Adipocyte (in vitro differentiated cells): ENCODE measurements around the gene CCDC50.

ENCODE experiments used
- DNase-seq: peaks from one replicate; pipeline ENCODE4 v3.0.0-alpha.2; 2015; ENCODE audit warnings: low read depth
- H3K27me3 ChIP-seq: replicated peaks from 2 replicates; pipeline ENCODE4 v1.7.0; 2013; ENCODE audit warnings: mild to moderate bottlenecking, low read length, moderate library complexity; ENCODE audit not compliant: control insufficient read depth, insufficient read depth
- H3K36me3 ChIP-seq: 2 replicates; pipeline ENCODE4 v1.7.0; 2013; ENCODE audit warnings: low read length, mild to moderate bottlenecking, moderate library complexity; ENCODE audit not compliant: control insufficient read depth, insufficient read depth, severe bottlenecking
- H3K4me1 ChIP-seq: 2 replicates; pipeline ENCODE4 v1.7.0; 2013; ENCODE audit warnings: mild to moderate bottlenecking, low read length, moderate library complexity; ENCODE audit not compliant: control insufficient read depth, insufficient read depth
- H3K4me3 ChIP-seq: 2 replicates; pipeline ENCODE4 v1.7.0; 2013; ENCODE audit warnings: mild to moderate bottlenecking, low read length, moderate library complexity
- H3K9ac ChIP-seq: 2 replicates; pipeline ENCODE4 v1.7.0; 2013; ENCODE audit warnings: mild to moderate bottlenecking, low read length, moderate library complexity
- H3K9me3 ChIP-seq: 2 replicates; pipeline ENCODE4 v1.7.0; 2013; ENCODE audit warnings: mild to moderate bottlenecking, low read length, moderate library complexity; ENCODE audit not compliant: control insufficient read depth

CCDC50 gene

DNA sequence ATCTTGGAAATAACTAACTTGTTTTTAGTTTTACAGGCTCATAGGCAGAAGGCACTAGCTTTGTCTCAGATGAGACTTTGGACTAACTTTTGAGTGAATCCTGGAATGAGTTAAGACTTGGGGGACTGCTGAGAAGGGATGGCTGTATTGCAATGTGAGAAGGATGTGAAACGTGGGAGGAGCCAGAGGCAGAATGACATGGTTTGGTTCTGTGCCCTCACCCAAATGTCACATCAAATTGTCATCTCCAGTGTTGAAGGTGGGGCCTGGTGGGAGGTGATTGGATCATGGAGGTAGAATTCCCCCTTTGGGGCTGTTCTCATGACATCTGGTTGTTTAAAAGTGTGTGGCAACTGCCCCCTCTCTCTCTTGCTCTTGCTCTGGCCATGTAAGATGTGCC lies 28.8 kb upstream of the CCDC50 start:
- H3K9ac ChIP-seq: no peak overlapping the region
- peaks cover 6% of the 10 kb centered on the region for H3K4me1 ChIP-seq
- H3K36me3 ChIP-seq: no peaks in the 10 kb centered on the region
- no peaks in the 10 kb centered on the region for H3K27me3 ChIP-seq
- no peak overlapping the region for H3K4me3 ChIP-seq
- DNase-seq: no peak
- H3K9me3 ChIP-seq: no peaks in the 10 kb centered on the region

DNA sequence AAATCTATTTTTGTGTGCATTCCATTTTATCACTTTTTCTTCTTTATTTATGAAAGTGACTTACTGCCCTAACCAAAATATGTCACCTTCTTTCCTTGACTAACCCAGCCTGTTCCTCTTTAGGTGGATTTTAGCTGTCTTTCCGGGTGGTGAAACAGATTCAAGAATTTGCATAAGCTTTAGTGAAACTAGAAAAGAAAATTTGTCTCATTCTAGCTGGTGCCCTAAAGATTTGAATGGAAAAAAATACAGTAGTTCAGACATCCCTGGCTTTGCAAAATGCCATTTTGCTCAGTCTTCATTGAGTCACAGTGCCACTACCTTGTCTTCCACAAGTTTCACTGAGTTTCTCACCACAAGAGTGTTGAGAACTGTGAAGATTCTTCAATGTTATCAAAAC lies 28.2 kb upstream of the CCDC50 start:
- Histone ChIP-seq H3K9ac (no peak overlapping the region), H3K4me1 (peaks cover 6% of the 10 kb centered on the region), H3K36me3 (no peaks in the 10 kb centered on the region), H3K27me3 (no peaks in the 10 kb centered on the region), H3K9me3 (no peaks in the 10 kb centered on the region), H3K4me3 (no peak overlapping the region)
- no peak for DNase-seq

DNA sequence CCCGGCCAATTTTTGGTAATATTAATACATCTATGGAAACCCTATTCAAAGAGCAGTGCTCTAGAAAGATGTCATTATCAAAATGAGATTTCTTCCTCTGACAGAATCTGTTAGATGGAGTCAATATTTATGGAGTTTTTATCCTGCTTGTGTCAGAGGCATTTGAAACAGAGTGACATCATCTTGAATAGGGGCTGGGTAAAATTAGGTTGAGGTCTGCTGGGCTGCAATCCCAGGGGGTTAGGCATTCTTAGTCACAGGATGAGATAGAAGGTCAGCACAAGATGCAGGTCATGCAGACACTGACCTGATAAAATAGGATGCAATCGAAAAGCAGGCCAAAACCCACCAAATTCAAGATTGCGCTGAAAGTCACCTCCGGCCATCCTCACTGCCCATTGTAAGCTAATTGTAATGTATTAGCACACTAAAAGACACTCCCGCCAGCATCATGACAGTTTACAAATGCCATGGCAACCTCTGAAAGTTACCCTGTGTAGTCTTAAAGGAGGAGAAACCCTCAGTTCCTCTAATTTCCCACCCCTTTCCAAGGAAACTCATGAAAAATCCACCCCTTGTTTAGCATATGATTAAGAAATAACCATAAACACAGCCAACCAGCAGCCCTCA lies 27.3 kb upstream of the CCDC50 start:
- H3K9ac ChIP-seq: no peak overlapping the region
- no peak for DNase-seq
- no peaks in the 10 kb centered on the region for H3K36me3 ChIP-seq
- no peak overlapping the region for H3K4me3 ChIP-seq
- H3K4me1 ChIP-seq: peaks cover 4% of the 10 kb centered on the region
- no peaks in the 10 kb centered on the region for H3K9me3 ChIP-seq
- H3K27me3 ChIP-seq: no peaks in the 10 kb centered on the region

DNA sequence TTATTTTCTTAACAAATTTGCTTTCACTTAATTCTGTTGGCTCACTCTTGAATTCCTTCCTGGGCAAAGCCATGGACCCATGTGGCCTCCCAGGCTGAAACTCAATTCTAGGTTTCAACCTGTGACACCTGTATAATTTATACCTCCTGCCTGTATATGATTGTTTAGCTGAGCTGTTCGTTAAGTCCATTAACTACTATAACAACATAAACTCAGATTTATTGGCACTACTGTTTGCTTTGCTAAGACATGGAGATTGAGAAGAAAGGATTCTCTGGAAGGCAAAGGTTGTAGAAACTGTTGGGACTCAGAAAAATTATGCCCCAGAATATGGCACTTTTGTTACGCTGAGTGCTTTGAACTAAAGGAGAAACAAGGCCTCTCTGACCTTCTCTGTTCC lies 26.7 kb upstream of the CCDC50 start:
- Histone ChIP-seq H3K9ac (no peak overlapping the region), H3K9me3 (no peaks in the 10 kb centered on the region), H3K27me3 (no peaks in the 10 kb centered on the region), H3K4me1 (no peaks in the 10 kb centered on the region), H3K4me3 (no peak overlapping the region), H3K36me3 (no peaks in the 10 kb centered on the region)
- no peak for DNase-seq

DNA sequence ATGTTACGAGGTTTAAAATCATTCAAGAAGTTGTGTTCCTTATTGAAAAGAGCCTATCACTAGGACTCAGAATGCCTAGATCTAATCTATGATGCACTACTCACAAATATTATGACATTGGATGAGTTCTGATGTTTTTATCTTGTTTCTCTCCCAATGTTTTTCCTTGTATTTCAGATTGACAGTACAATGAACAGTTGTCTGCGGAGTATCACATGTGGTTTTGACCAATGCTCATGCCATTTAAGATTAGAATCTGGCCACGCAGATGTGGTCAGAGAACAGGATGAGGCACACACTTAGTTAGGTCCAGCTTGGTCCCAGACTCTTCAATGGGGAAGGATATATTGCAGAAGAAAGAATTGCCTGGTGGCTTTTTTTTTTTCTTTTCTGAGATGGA lies 25.6 kb upstream of the CCDC50 start:
- H3K36me3 ChIP-seq: no peaks in the 10 kb centered on the region
- H3K27me3 ChIP-seq: no peaks in the 10 kb centered on the region
- no peaks in the 10 kb centered on the region for H3K9me3 ChIP-seq
- DNase-seq: no peak
- H3K4me3 ChIP-seq: no peak overlapping the region
- no peak overlapping the region for H3K9ac ChIP-seq
- H3K4me1 ChIP-seq: peaks cover 6% of the 10 kb centered on the region

DNA sequence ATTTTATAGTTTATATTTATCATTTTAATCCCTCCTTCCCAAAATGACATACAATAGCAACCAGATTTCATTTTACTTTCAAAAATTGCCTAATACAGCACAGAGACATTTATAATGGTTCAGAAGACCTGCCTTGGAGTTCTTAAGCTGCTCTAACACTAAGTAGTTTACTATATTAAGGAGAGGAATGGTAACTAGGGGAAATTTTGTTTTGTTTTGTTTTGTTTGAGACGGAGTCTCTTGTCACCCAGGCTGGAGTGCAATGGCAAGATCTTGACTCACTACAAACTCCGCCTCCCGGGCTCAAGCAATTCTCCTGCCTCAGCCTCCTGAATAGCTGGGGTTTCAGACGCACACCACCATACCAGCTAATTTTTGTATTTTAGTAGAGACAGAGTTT lies 22.8 kb upstream of the CCDC50 start:
- no peak for DNase-seq
- H3K27me3 ChIP-seq: no peaks in the 10 kb centered on the region
- H3K4me3 ChIP-seq: no peak overlapping the region
- peaks cover 8% of the 10 kb centered on the region for H3K4me1 ChIP-seq
- H3K9me3 ChIP-seq: no peaks in the 10 kb centered on the region
- H3K36me3 ChIP-seq: no peaks in the 10 kb centered on the region
- H3K9ac ChIP-seq: no peak overlapping the region

DNA sequence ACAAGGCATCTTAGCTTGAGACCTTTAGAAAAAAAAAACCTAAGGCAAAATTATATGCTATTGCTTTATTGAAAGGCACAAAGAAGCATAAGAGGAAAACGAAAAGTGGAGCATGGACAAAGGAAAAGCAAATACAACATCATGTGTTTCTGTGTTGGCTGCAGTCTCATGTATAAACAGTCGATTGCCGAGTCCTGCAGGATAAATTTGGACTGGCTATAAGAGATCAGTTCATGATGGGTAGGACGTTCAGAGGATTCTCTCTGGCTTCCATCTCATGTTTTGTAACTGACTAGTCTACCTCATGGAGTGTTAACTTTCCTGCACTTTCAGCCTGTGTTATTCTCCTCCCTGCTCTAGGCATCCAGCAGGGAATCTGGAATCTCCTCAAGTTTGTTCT lies 21.9 kb upstream of the CCDC50 start:
- DNase-seq: no peak

DNA sequence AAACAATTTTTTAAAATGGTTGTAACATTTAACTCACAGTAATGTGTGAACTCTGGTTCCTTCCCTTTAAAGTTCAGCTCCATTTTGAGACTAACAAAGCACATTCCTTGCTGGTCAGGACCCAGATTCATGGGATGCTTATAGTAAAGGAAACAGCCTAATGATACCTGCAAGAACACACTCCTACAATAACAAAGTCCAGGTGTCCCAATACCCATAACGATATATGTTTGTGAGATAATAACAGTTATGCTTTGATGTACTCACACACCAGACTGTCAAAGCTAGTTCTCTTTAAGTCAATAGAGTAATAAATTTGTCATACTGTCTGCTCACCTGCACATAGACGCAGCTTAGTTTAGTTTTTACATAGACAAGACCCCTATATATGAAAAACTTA lies 15.9 kb upstream of the CCDC50 start:
- Histone ChIP-seq H3K9me3 (no peaks in the 10 kb centered on the region), H3K9ac (no peak overlapping the region), H3K4me1 (peaks cover 21% of the 10 kb centered on the region), H3K36me3 (no peaks in the 10 kb centered on the region), H3K4me3 (no peak overlapping the region), H3K27me3 (no peaks in the 10 kb centered on the region)
- no peak for DNase-seq

More for the DNA sequence above, 21.9 kb upstream of the CCDC50 start:
- H3K9ac ChIP-seq: no peak overlapping the region
- no peak overlapping the region for H3K4me3 ChIP-seq
- H3K4me1 ChIP-seq: peaks cover 8% of the 10 kb centered on the region
- no peaks in the 10 kb centered on the region for H3K36me3 ChIP-seq
- no peaks in the 10 kb centered on the region for H3K27me3 ChIP-seq
- H3K9me3 ChIP-seq: no peaks in the 10 kb centered on the region

DNA sequence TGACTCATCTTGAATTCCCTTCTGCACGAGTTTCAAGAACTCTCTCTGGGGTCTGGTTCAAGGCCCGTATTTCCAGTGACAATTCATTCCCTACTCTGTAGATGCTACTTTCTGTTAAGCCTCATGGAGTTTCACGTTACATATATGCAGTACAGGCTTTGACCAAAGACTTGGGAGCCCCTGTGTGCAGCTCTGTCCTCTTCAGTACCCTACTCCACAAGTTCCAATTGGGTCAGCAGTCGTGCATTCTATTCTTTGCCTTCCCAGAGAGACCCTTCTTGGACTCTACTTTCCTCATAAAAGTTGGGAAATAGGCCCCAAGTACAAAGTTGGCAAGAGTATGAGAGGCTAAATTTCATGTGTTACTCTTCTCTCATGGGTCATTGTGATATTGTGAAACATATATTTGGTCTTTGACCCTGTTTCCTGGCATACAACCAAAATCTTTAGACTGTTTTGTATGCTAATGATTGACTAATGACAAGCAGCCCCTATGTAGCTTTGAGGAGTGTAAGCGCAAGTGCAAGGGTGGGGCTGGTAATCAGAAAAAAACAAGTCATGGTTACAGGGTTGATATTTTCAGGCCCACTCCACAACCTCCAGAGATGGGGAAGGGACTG lies 15.0 kb upstream of the CCDC50 start:
- DNase-seq: no peak
- Histone ChIP-seq H3K4me1 (peaks cover 17% of the 10 kb centered on the region), H3K27me3 (no peaks in the 10 kb centered on the region), H3K36me3 (no peaks in the 10 kb centered on the region), H3K9ac (no peak overlapping the region), H3K9me3 (no peaks in the 10 kb centered on the region), H3K4me3 (no peak overlapping the region)

DNA sequence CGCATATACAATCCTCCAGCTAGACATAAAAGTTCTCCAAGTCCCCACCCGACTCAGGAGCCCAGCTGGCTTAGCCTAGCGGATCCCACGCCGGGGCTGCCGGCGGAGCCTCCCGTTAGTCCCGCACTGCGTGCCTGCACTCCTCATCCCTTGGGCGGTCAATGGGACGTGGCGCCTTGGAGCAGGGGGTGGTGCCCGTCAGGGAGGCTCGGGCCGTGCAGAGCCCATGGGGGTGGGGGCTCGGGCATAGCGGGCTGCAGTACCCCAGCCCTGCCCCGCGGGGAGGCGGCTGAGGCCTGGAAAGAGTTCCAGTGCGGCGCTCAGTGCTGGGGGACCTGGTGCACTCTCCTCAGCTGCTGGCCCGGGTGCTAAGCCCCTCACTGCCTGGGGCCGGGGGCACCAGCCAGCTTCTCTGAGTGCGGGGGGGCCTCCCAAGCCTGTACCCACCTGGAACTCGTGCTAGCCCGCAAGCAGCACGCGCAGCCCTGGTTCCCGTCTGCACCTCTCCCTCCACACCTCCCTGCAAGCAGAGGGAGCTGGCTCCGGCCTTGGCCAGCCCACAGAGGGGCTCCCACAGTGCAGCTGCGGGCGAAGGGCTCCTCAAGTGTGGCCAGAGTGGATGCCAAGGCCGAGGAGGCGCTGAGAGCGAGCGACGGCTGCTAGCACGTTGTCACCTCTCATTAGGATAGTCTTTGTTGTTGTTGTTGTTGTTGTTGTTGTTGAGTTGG lies 12.2 kb upstream of the CCDC50 start:
- Histone ChIP-seq H3K9ac (no peak overlapping the region), H3K4me1 (peaks cover 22% of the 10 kb centered on the region), H3K36me3 (no peaks in the 10 kb centered on the region), H3K27me3 (no peaks in the 10 kb centered on the region), H3K4me3 (no peak overlapping the region), H3K9me3 (no peaks in the 10 kb centered on the region)
- DNase-seq: no peak

DNA sequence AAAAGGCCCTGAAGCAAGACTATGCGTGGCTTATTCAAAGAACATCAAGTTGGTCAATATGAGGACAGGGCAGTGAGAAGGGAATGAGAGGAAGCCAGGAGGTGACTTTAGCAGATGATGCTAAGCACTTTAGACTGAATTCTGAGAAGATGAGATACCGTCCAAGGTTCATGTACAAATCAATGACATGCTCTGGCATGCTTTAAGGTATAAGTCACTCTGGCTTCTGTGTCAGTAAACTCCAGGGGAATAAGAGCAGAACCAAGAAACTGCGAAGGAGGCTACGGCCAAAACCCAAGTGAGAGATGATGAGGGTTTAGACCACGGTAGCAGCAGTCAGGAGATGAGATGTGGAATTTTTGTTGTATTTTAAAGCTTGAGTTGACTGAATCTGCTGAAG lies 8.9 kb upstream of the CCDC50 start:
- H3K4me1 ChIP-seq: peaks cover 5% of the 10 kb centered on the region
- DNase-seq: no peak
- no peak overlapping the region for H3K4me3 ChIP-seq
- no peaks in the 10 kb centered on the region for H3K9me3 ChIP-seq
- no peaks in the 10 kb centered on the region for H3K36me3 ChIP-seq
- no peaks in the 10 kb centered on the region for H3K27me3 ChIP-seq
- H3K9ac ChIP-seq: no peak overlapping the region
